ENCODE results near the gene HPCAL1.

Gene HPCAL1

DNA sequence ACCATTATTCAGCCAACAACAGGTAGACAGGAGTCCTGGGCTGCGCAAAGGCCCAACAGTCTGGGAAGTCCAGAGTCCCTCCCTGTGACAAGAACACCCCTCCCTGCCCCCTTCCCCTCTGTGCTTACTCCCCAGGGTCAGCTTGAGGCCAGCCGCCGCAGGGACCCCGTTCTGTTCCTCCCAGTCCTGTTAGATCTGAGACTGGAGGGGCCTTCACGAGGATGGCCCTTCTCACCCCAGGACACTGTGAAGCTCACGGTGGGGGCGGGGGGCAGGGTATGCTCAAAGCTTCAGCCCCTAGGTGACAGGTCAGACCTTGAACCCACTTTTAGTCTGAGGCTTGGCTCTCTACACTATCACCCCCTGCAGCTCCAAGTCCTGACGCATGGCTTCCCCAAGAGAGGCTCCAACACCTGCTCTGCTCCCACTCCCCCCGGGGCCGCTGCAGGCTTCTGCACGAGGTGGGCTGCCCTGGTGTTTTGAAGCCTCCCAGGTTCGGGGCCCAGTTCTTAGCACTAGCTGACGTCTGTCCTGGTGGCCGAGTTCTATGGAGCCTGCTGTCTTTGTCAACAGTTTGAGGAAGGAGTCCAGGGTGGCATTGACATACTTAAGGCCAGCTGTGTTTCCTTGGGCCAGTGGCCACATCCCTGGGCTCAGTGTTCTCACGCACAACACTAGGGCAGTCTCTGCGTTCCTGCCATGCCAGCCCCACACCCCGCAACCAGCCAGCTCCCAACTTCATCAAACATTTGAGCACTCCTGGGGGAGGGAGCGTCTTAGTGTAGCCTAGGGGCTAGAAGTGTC lies 37.2 kb upstream of the HPCAL1 start:
- TF ChIP-seq, protein P1, sequence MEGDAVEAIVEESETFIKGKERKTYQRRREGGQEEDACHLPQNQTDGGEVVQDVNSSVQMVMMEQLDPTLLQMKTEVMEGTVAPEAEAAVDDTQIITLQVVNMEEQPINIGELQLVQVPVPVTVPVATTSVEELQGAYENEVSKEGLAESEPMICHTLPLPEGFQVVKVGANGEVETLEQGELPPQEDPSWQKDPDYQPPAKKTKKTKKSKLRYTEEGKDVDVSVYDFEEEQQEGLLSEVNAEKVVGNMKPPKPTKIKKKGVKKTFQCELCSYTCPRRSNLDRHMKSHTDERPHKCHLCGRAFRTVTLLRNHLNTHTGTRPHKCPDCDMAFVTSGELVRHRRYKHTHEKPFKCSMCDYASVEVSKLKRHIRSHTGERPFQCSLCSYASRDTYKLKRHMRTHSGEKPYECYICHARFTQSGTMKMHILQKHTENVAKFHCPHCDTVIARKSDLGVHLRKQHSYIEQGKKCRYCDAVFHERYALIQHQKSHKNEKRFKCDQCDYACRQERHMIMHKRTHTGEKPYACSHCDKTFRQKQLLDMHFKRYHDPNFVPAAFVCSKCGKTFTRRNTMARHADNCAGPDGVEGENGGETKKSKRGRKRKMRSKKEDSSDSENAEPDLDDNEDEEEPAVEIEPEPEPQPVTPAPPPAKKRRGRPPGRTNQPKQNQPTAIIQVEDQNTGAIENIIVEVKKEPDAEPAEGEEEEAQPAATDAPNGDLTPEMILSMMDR (IDR thresholded peaks at IDR 0.05; ENCODE audit: insufficient read depth, missing control alignments): no peak
- no peak for FAIRE-seq

DNA sequence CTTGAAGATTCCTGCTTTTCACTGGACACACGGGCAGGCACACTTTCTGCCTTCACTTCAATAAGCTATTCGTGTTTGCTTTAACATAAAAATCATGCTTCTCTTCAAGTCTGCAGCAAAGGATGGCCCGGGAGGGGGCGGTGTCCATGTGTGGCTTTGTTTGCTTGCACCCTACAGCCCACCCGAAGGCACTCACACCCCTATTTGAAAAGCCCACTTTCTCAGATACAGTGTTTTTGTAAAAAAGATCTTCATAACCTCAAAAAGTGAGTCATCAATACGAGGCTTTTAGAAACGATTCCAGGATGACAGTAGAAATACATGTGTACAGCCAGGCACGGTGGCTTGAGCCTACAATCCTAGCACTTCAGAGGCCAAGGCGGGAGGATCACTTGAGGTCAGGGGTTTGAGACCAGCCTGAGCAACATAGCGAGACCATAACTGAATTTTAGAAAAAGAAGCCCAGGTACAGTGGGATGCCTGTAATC lies 36.5 kb upstream of the HPCAL1 start:
- DNase-seq (ENCODE audit: insufficient read length, low spot score) (no peak), FAIRE-seq (no peak)
- TF ChIP-seq, protein P1 (IDR thresholded peaks at IDR 0.05; ENCODE audit: insufficient read depth, missing control alignments): no peak

More for the DNA sequence above, 37.2 kb upstream of the HPCAL1 start:
- no peak for DNase-seq (ENCODE audit: insufficient read length, low spot score)

DNA sequence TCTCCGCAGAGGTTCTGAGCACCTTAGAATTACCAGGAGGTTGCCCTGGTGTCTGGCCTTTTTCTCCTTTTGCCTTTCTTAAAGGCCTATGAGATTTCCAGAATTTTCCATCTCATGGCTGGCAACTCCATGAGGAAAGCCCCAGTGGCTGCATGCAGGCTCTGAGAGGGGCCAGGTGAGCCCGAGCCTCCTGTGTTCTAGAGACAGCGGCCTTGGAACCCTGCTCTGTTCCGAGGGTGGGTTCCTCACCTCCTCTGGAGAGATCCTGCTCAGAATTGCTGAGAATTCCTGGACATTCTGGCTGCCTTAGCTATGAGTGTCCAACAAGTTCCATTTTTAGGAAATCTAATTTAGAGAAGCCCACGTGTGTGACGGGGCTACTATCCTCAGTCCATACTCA lies 35.7 kb upstream of the HPCAL1 start:
- DNase-seq (ENCODE audit: insufficient read length, low spot score): no peak
- TF ChIP-seq, protein P1 (IDR thresholded peaks at IDR 0.05; ENCODE audit: insufficient read depth, missing control alignments): no peak
- no peak for FAIRE-seq

DNA sequence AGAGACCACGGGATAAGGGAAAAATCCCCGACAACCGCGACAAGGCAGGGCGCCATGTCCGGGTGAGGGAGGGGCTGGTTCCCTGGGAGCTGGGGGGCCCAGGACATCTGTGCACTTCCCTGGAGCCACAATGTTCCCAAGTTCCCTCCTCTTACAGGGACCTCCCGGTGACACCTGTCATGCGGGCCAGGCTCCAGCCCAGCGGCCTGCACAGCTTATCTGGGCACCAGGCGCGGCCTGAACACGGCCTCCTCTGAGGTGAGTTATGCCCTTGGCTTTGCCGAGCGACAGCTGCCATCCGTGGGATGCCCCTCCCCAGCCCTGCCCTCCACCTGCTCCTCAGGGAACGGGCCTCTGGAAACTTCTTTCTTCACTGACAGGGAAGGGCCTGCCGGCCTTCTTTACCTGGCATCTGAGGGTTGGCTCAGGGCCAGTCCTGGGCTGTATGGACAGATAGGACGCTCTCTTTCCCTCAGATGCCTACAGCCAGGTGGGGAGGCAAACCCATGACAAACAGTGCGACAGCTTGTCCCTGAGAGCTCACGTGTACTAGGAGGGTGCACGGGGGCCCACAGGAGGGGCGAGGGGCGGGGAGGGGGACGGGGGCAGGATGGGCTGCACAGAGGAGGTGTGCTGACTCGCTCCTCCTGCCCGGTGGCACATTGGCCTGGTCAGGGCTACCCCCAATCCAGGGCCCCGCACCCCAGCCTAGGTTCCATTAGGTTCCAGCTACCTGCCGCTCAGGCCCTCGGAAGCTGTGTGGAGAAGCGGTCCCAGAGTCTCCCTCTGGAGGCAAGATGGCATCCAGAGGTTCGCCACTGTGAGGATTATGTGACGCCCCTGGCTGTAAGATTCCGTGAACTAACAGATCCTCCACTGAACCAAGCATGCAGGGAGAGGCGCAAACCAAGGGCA lies 34.9 kb upstream of the HPCAL1 start:
- no peak for FAIRE-seq
- DNase-seq (ENCODE audit: insufficient read length, low spot score): no peak
- TF ChIP-seq, protein P1 (IDR thresholded peaks at IDR 0.05; ENCODE audit: insufficient read depth, missing control alignments): no peak

DNA sequence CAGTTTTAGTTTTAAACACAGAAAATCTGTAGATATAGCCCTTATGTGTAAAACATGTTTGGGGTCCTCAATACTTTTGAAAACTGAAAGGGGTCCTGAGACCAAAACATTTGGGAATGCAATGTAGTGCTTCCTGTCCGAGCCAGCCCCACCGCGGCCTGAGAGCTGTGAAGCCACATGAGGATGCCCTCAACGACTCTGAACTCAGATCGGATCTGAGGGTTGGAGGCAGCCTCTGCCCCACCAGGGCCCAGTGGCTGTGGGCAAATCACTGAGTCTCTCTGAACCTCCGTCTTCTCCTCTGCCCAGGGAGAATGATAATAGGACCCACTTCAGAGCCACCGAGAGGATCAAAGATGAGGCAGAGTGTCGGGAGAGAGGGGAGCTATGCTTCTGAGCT lies 33.4 kb upstream of the HPCAL1 start:
- TF ChIP-seq, protein P1 (IDR thresholded peaks at IDR 0.05; ENCODE audit: insufficient read depth, missing control alignments): no peak
- DNase-seq (ENCODE audit: insufficient read length, low spot score) (no peak), FAIRE-seq (no peak)

DNA sequence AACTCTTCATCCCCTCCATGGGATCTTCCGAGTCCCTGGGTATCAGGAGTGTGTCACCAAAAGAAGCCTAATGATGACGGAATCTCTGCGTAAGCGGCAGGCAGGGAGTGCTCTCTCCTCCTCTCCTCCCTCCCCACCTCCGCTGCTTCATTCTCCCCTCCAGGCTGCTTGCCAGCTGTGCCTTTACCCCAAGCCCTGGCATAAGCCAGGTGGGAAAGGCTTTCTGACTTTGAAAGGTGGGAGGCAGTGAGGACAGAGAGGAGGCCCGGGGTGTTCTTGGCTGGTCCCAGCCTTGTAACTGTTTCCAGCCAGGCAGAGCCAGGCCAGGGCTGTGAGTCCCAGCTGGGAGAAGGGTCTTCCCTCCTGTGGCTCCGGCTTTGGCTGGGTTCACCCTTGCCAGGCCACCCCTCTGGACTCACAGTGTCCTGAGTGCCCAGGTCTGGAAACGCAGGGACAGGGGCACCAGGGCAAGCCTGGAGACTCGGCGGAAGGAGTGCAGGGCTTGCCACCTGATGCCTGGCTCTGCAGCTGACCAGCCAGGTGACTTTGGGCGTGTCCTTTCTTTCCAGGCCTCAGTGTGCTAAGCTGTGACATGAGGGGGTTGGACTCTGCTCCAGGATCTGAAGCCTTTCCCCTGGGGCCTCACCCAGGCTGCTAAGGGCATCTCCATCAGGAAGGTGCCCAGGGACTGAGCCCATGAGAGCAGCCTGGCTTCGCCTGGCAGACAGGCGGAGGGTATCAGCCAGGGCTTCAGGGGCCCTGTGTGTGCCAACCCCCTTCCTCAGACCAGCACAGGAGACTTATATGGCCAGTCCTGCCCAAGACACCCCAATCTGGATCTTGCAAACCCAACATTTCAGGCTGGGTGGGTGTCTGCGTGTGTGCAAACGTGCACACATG lies 32.7 kb upstream of the HPCAL1 start:
- TF ChIP-seq, protein P1 (IDR thresholded peaks at IDR 0.05; ENCODE audit: insufficient read depth, missing control alignments): no peak
- no peak for DNase-seq (ENCODE audit: insufficient read length, low spot score)
- no peak for FAIRE-seq

All from D721Med (cell line).